GM06990 (cell line): Measurements from ENCODE around the gene ZRSR2.
"Not testable (repeated sequence)": the region's sequence is repeated elsewhere in the genome, so short reads cannot be mapped to it uniquely, and the experiment has no call there.

ENCODE experiments used
- DNase-seq: peaks from one replicate; pipeline ENCODE4 v3.0.0-alpha.2; 2011; ENCODE audit not compliant: insufficient read length; ENCODE audit errors: extremely low read depth
- H3K27me3 ChIP-seq: replicated peaks from 2 replicates; pipeline ENCODE4 v1.6.0; 2011; ENCODE audit warnings: low read length; ENCODE audit not compliant: control insufficient read depth, insufficient read depth
- H3K36me3 ChIP-seq: 2 replicates; pipeline ENCODE4 v1.5.1; 2011; ENCODE audit warnings: low read length; ENCODE audit not compliant: control insufficient read depth, insufficient read depth
- H3K4me3 ChIP-seq: replicated peaks from 2 replicates; pipeline ENCODE4 v1.5.1; 2011; ENCODE audit warnings: low read depth, mild to moderate bottlenecking, control low read depth, low read length
- CTCF ChIP-seq: IDR thresholded peaks from 2 replicates; pipeline ENCODE4 v1.5.1; 2011; ENCODE audit warnings: low read length, control low read depth, mild to moderate bottlenecking, inconsistent platforms; ENCODE audit not compliant: insufficient read depth, poor library complexity, severe bottlenecking

The ZRSR2 gene

GRCh38 chrX:15822922-15823321 is 32.6 kb downstream of the ZRSR2 start:
- H3K27me3 ChIP-seq: no peaks in the 10 kb centered on the region
- no peak overlapping the region for H3K4me3 ChIP-seq
- TF ChIP-seq CTCF: no peak
- peaks cover 9% of the 10 kb centered on the region for H3K36me3 ChIP-seq
- no peak for DNase-seq

GRCh38 chrX:15825936-15826335 is 35.7 kb downstream of the ZRSR2 start:
- Histone ChIP-seq H3K27me3 (no peaks in the 10 kb centered on the region), H3K36me3 (peaks cover 4% of the 10 kb centered on the region), H3K4me3 (no peak overlapping the region)
- no peak for DNase-seq
- no peak for TF ChIP-seq CTCF

- H3K27me3 ChIP-seq: no peaks in the 10 kb centered on the region
- no peak for TF ChIP-seq CTCF
- DNase-seq: no peak
- H3K36me3 ChIP-seq: 0 out of 2 replicates have a peak, but pooled peaks cover 1% of the 10 kb centered on the region
- H3K4me3 ChIP-seq: no peak overlapping the region
Measured at GRCh38 chrX:15829217-15829616, 38.9 kb downstream of the ZRSR2 start.

GRCh38 chrX:15831347-15831746 is 41.1 kb downstream of the ZRSR2 start:
- not testable (repeated sequence) for H3K36me3 ChIP-seq, DNase-seq, H3K4me3 ChIP-seq, H3K27me3 ChIP-seq

GRCh38 chrX:15834053-15834452 is 43.8 kb downstream of the ZRSR2 start:
- no peak for TF ChIP-seq CTCF
- H3K4me3 ChIP-seq: no peak overlapping the region
- no peaks in the 10 kb centered on the region for H3K27me3 ChIP-seq
- H3K36me3 ChIP-seq: no peaks in the 10 kb centered on the region; the same call in 1 of the 2 replicates
- DNase-seq: no peak

- DNase-seq: no peak
- no peak for TF ChIP-seq CTCF
Measured at GRCh38 chrX:15834827-15835595, 44.7 kb downstream of the ZRSR2 start.

More at GRCh38 chrX:15834827-15835595, 44.7 kb downstream of the ZRSR2 start:
- H3K4me3 ChIP-seq: no peak overlapping the region
- H3K27me3 ChIP-seq: no peaks in the 10 kb centered on the region
- H3K36me3 ChIP-seq: no peaks in the 10 kb centered on the region; the same call in 1 of the 2 replicates
